GM12892 (cell line): ENCODE results near the gene FLT4.

Experiments
- DNase-seq: peaks from one replicate; pipeline ENCODE4 v3.0.0; 2011; ENCODE audit not compliant: insufficient read length
- FAIRE-seq: peaks from 2 replicates; lab custom pipeline; 2011; peaks lifted over from hg19 to GRCh38; lab: Jason Lieb, UNC
- POLR2A ChIP-seq: IDR thresholded peaks from 2 replicates; pipeline ENCODE4 v1.6.1; 2011; ENCODE audit warnings: low read depth, low read length, control low read depth
- POLR2AphosphoS5 ChIP-seq: IDR thresholded peaks from 2 replicates; pipeline ENCODE4 v1.6.1; 2011; ENCODE audit warnings: low read depth, low read length, control low read depth
- TAF1 ChIP-seq: IDR thresholded peaks from 2 replicates; pipeline ENCODE4 v1.6.1; 2011; ENCODE audit warnings: low read depth, mild to moderate bottlenecking, control low read depth, low read length, borderline replicate concordance

The FLT4 gene

GRCh38 chr5:180592176-180592575 lies 57.2 kb downstream of the FLT4 start:
- TF ChIP-seq POLR2AphosphoS5 (no peak), TAF1 (no peak), POLR2A (no peak)
- no peak for DNase-seq
- no peak for FAIRE-seq

DNA sequence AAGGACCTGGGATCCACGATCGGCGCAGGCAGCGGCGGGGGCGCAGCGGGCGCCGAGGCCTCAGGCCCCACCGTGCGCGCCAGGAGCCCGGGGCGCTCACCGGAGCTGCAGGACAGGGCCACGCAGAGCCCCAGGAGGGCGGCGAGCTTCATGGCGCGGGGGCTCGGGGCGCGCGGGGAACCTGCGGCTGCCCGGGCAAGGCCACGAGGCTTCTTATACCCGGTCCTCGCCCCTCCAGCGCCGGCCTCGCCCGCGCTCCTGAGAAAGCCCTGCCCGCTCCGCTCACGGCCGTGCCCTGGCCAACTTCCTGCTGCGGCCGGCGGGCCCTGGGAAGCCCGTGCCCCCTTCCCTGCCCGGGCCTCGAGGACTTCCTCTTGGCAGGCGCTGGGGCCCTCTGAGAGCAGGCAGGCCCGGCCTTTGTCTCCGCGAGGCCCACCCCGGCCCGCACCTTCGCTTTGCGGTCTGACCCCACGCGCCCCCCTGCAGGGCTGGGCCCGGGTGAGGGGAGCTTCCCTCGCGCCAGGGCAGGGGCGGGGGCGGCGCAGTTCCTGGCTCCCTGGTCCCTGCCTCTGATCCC lies 58.0 kb downstream of the FLT4 start, which contains the start of gene SCGB3A1:
Gene SCGB3A1, minus strand, starts transcription at position 189 of the 577 bp plus-strand sequence. Its CDS starts 37 bp downstream, at position 152.
- no peak for TF ChIP-seq POLR2A
- no peak for TF ChIP-seq POLR2AphosphoS5
- TF ChIP-seq TAF1, result no peak
- FAIRE-seq (no peak), DNase-seq (no peak)

DNA sequence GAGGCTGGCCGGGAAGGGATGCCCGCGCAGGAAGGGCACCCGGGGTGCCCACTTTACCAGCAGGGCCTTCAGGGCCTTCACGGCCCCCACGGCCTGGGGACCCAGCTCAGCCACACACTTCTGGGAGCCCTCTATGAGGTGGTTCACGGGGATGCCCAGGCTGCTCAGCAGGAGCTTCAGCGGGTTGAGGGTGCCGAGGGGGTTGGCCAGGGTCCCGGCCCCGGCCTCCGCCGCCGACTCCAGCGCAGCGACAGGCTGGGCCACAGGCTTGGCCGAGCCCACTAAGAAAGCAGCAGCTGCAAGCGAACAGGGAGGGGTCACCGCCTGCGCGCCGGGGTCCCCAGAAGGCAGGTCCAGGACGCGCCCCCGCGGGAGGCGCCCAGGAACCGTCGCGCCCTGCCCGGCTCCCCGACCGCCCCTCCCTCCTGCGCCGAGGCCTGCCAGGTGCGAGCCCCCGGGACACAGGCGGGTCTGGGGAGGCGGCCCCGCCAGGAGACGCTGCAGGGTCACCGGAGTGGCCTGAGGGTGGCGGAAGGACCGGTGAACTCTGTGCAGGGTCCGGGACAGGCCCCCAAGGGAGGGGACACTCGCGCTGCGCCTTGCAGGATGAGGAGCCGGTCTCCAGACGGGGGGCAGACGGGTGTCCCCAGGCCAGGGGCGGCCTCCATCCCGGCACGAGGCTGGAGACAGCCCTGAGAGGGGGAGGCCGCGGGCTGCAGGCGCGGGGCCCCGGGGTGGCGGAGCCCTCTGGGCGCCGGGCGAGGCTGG lies 58.7 kb downstream of the FLT4 start:
- TF ChIP-seq POLR2AphosphoS5 (no peak), TAF1 (no peak), POLR2A (no peak)
- FAIRE-seq, result no peak
- DNase-seq, result no peak

DNA sequence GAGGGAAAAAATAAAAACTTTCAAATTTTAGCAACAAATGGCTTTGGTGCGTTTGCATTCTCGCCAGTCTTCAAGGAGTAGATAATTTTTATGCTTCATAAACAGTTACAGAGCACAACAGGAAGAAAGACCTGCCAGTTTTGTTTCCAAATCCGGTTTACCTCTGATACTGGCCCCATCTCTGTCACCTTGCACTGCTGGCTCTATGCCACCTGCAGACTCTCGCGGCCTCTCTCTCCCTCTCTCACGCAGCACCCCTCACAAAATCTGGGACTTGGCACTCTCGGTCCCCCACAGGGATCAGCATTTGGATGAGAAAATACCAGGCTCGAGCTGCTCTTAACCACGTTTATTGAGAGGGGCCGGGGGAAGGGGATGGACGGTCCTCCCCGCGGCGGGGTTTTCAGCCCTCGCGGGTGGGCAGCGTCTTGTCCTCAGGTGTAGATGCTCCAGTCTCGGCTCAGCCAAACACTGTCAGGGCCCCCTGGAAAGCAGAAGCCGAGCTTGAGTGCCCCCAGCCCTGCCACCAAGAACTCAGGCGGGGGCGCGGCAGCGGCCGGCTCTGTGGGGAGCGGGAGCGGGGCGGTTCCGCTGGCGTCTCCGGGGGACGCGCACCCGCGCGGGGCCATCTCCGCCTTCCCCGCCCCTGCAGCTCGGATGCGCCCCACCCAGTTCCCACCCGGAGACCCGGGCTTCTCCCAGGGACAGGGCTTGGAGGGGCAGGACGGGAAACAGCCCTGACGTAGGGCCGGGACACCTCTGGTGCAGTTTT lies 59.4 kb downstream of the FLT4 start:
- TF ChIP-seq TAF1, result no peak
- TF ChIP-seq POLR2A, result no peak
- TF ChIP-seq POLR2AphosphoS5, result no peak
- FAIRE-seq (no peak), DNase-seq (no peak)

GRCh38 chr5:180586870-180587269 lies 62.5 kb downstream of the FLT4 start:
- no peak for DNase-seq
- TF ChIP-seq POLR2A (no peak), TAF1 (no peak), POLR2AphosphoS5 (no peak)
- no peak for FAIRE-seq

- no peak for FAIRE-seq
- DNase-seq, result no peak
- no peak for TF ChIP-seq TAF1
- TF ChIP-seq POLR2AphosphoS5, result no peak
- no peak for TF ChIP-seq POLR2A
Observed at GRCh38 chr5:180586204-180586603, 63.2 kb downstream of the FLT4 start.

DNA sequence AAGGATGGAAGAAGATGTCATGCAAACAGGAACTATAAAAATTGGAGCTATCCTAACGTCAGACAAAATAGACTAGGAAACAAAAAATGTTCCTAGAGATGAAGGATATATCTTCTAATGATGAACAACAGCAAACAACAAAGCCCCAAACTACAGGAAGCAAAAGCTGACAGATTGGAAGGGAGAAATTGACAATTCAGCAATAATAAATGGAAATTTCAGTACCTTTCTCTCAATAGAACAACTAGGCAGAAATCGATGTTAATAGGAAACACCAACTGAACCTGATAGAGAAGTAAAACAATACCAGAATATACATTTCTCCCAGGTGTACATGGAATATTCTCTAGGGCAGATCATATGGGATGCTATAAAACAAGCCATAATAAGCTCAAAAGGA lies 65.7 kb downstream of the FLT4 start:
- TF ChIP-seq TAF1 (no peak), POLR2A (no peak), POLR2AphosphoS5 (no peak)
- FAIRE-seq, result no peak

DNA sequence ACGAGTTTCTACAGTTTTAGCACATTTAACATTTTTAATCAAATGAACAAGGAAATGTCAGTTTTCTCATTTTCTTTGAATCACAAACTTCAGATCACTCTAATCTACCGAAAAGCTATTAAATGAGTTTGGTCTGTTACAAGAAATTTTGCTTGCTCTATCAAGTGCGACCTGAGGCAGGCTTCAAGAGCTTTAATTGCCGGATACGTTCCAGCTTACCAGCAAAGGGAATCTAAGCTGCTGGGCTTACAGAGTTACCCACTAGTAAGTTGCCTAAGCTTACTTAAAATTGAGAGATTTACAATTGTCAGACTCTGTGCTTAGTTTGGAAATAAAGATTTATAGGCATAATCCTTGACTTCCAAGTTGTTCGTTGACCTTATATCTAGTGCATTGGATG lies 68.7 kb downstream of the FLT4 start:
- DNase-seq, result no peak
- no peak for TF ChIP-seq POLR2A
- no peak for TF ChIP-seq POLR2AphosphoS5
- no peak for TF ChIP-seq TAF1
- FAIRE-seq, result no peak

More for the DNA sequence above, 65.7 kb downstream of the FLT4 start:
- no peak for DNase-seq

GRCh38 chr5:180575571-180575970 lies 73.8 kb downstream of the FLT4 start:
- no peak for TF ChIP-seq POLR2AphosphoS5
- TF ChIP-seq POLR2A, result no peak
- TF ChIP-seq TAF1, result no peak
- DNase-seq, result no peak
- FAIRE-seq, result no peak

DNA sequence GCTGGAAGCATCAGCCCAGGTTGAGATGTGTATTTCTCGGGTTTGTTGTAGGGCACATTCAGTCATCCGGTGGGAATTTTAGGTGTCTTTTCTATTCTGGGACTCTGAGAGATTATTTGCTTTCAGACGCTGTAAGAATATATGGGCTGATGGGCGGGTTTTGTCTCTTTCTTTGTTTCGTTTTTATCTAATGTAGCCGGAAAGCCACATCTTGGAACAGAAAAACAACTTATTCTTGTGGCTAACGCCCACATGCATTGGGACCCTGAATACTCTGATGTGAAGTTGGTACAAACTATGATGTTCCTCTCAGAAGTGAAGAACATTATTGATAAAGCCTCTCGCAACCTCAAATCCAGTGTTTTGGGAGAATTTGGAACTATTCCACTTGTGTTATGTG lies 80.5 kb downstream of the FLT4 start:
- FAIRE-seq (no peak), DNase-seq (no peak)
- TF ChIP-seq POLR2A (no peak), POLR2AphosphoS5 (no peak), TAF1 (no peak)

DNA sequence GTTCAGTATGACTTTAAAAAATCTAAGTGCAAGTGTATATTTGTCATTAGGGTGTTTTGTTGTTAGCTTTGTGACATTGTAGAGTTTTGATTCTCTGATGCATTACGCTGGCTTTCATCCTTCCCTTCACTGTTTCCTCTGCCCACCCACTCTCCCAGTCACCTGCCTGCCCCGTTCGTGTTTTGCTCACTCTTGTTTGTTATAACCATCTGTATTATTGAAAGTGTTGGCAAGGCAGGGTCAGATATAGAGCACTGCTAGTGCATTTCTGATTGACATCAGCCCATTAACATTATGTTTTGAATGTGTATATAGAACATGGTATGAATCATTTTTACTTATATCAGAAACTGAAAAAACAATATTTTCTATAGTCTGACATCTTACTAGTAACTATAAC lies 85.4 kb downstream of the FLT4 start:
- DNase-seq (no peak), FAIRE-seq (no peak)
- TF ChIP-seq POLR2A (no peak), POLR2AphosphoS5 (no peak), TAF1 (no peak)

GRCh38 chr5:180558232-180558631 lies 91.2 kb downstream of the FLT4 start:
- FAIRE-seq (no peak), DNase-seq (no peak)
- TF ChIP-seq POLR2AphosphoS5 (no peak), TAF1 (no peak), POLR2A (no peak)
